Psoas muscle (tissue), 8 donors: Measurements from ENCODE around the gene LDLRAD1. TPM values are rescaled to one million over a fixed set of nuclear protein-coding genes. Genes with fewer than 3 reads are reported as not detected.
A peak's percentile ranks its signal among the peaks of the same experiment; 100 is the strongest.
"Not testable (repeated sequence)": the region's sequence is repeated elsewhere in the genome, so short reads cannot be mapped to it uniquely, and the experiment has no call there.

Source experiments
- ATAC-seq, 4 donors: fragments of 200-7000 bp; cut with Tn5 transposase; one replicate each; pipeline ENCODE4 v1.9.1; 2020; ENCODE audit warnings: moderate library complexity in 3 of 4, mild to moderate bottlenecking in 2 of 4
- DNase-seq, 2 donors: peaks; one replicate each; pipeline ENCODE4 v3.0.0-alpha.2; 2020
- H3K27ac ChIP-seq: fragments of 200-600 bp; one replicate; pipeline ENCODE4 v1.8.0; 2022
- H3K27me3 ChIP-seq, 3 donors: fragments of 200-600 bp in 1 of 3; one replicate each; pipeline versions ENCODE4 v1.6.1 to v1.8.0; 2013 to 2022; ENCODE audit warnings: low read length in 2 of 3, mild to moderate bottlenecking in 2 of 3, moderate library complexity in 1 of 3; ENCODE audit not compliant: insufficient read depth in 3 of 3
- H3K36me3 ChIP-seq, 2 donors: fragments of 200-600 bp in 1 of 2; one replicate each; pipeline versions ENCODE4 v1.6.1 to v1.8.0; 2013 to 2022; ENCODE audit warnings: low read depth in 1 of 2, mild to moderate bottlenecking in 1 of 2, moderate library complexity in 1 of 2; ENCODE audit not compliant: insufficient read depth in 1 of 2
- H3K4me1 ChIP-seq: fragments of 200-600 bp; one replicate; pipeline ENCODE4 v1.8.0; 2022
- H3K4me3 ChIP-seq: fragments of 200-600 bp; one replicate; pipeline ENCODE4 v1.8.0; 2022; ENCODE audit warnings: mild to moderate bottlenecking
- H3K9me3 ChIP-seq: fragments of 200-600 bp; one replicate; pipeline ENCODE4 v1.8.0; 2022
- CTCF ChIP-seq: fragments of 200-600 bp; IDR thresholded peaks from one replicate; pipeline ENCODE4 v1.8.0; 2022; ENCODE audit warnings: antibody characterized with exemption
- WGBS, 3 donors: extraction: QIAGEN DNeasy Blood & Tissue Kit; methylation state at CpG; one replicate each; pipeline versions ENCODE4 v1.1.6 to v1.1.7; 2013; 5-methylcytosine and 5-hydroxymethylcytosine counted together
- intact Hi-C, 2 donors: fragments of 100-400 bp; cut with DNase I; formaldehyde crosslinking; loops; one replicate each; pipeline versions ENCODE4 v1.11.0 to v1.14.2; 2022
- polyA plus RNA-seq, 3 donors: library from polyadenylated mRNA; stranded (reverse); fragments of 200-250 nt; gene quantifications; one replicate each; pipeline ENCODE4 v1.2.3, GENCODE V29; 2013
- total RNA-seq, 4 donors: library from RNA; stranded (reverse); fragmentation: NEBNext Ultra II Directional in 2 of 4; extraction: Animal tissue kit (Norgen Biotek cat#: 25700) in 2 of 4; gene quantifications; one replicate each; pipeline versions ENCODE4 v1.2.1 to v1.2.4, GENCODE V29; 2021 to 2023
- donor health status: healthy with polysubstance abuse.
- donor health status: DM: no; HTN: no; CAD: no; lungs with moderate emphysema.
- donor health status: Bipolar disorder and iron deficiency.
- donor health status: healthy.
- donor health status: DM: yes; HTN: yes; CAD: no.
- donor health status: DM: no; HTN: no; CAD: no.
- donor health status: DM: no; HTN: no; CAD: no.
- donor health status: DM: yes; HTN: yes; CAD: no.

The LDLRAD1 gene
- total and polyA plus RNA-seq, 7 donors = not detected

GRCh38 chr1:54052934-54053744 lies 35.2 kb upstream of the LDLRAD1 start, which contains the start of the genes TCEANC2 and TMEM59:
Gene TCEANC2, plus strand, starts transcription at chr1:54053608. Its CDS starts 815 bp downstream, at chr1:54054423.
Gene TMEM59, minus strand, starts transcription at chr1:54053204. Its CDS starts 16 bp downstream, at chr1:54053188.
- ATAC-seq (peak; percentile 94 to 96 (median 95)), DNase-seq (peak; percentile 98 to 99)
- Histone ChIP-seq H3K9me3 (no peaks in the 10 kb centered on the region), H3K4me1 (peaks cover 41% of the 10 kb centered on the region), H3K27ac (peak within 1 kb of the TSS; percentile 91), H3K27me3 (no peaks in the 10 kb centered on the region), H3K4me3 (peak within 1 kb of the TSS; percentile 74), H3K36me3 (no peaks in the 10 kb centered on the region)
- TF ChIP-seq CTCF = no peak
- WGBS, 3 donors = 0% methylated on average over 56 to 59 of the region's 59 CpGs
- intact Hi-C loops = loop anchor here (5.0 to 10.0 kb wide), 2 partner anchors 106 to 662 kb away; partner anchors contain the start of genes TTC4 (in 2 of the 2), IFT25 (in 1 of the 2) and LRRC42 (in 1 of the 2)

- intact Hi-C loops = loop anchor here (5.0 to 10.0 kb wide), 2 partner anchors 105 to 662 kb away; partner anchors contain the start of genes TTC4 (in 2 of the 2), IFT25 (in 1 of the 2) and LRRC42 (in 1 of the 2)
- ATAC-seq = peak; percentile 31 to 58 (median 44)
- 0% methylated on average over 23 of the region's 23 CpGs for WGBS, 3 donors
- Histone ChIP-seq H3K27ac (peak overlapping the region; percentile 91), H3K4me1 (peaks cover 48% of the 10 kb centered on the region), H3K27me3 (no peaks in the 10 kb centered on the region), H3K4me3 (peak overlapping the region; percentile 74), H3K36me3 (no peaks in the 10 kb centered on the region), H3K9me3 (no peaks in the 10 kb centered on the region)
- DNase-seq = no peak
- TF ChIP-seq CTCF = no peak
These were observed 34.5 kb upstream of the LDLRAD1 start for GRCh38 chr1:54052431-54052933.

- 3 to 5% (median 3%) methylated on average over 8 of the region's 8 CpGs for WGBS, 3 donors
- Histone ChIP-seq H3K36me3 (no peaks in the 10 kb centered on the region), H3K9me3 (no peaks in the 10 kb centered on the region), H3K27me3 (no peaks in the 10 kb centered on the region), H3K27ac (peak overlapping the region; percentile 91), H3K4me1 (peaks cover 53% of the 10 kb centered on the region), H3K4me3 (peak overlapping the region; percentile 74)
- DNase-seq (no peak), ATAC-seq (no peak)
- intact Hi-C loops = loop anchor here (5.0 to 10.0 kb wide), 2 partner anchors 105 to 663 kb away; partner anchors contain the start of genes TTC4 (in 2 of the 2), IFT25 (in 1 of the 2) and LRRC42 (in 1 of the 2)
- no peak for TF ChIP-seq CTCF
These were observed 34.0 kb upstream of the LDLRAD1 start for GRCh38 chr1:54051933-54052430.

GRCh38 chr1:54050435-54050834 lies 32.4 kb upstream of the LDLRAD1 start:
- WGBS, 3 donors = 94 to 95% (median 95%) methylated on average over 12 of the region's 12 CpGs
- not testable (repeated sequence) for H3K9me3 ChIP-seq, H3K4me3 ChIP-seq, DNase-seq, H3K27me3 ChIP-seq, H3K27ac ChIP-seq, H3K36me3 ChIP-seq, ATAC-seq
- peaks cover 59% of the 10 kb centered on the region for H3K4me1 ChIP-seq
- intact Hi-C loops = loop anchor here (5.0 to 10.0 kb wide), 2 partner anchors 103 to 664 kb away; partner anchors contain the start of genes TTC4 (in 2 of the 2), IFT25 (in 1 of the 2) and LRRC42 (in 1 of the 2)
